Cardiac ventricle fibroblast (primary cell): Measurements from ENCODE around the gene AGO3. TPM values are rescaled to one million over a fixed set of nuclear protein-coding genes. Genes with fewer than 3 reads are reported as not detected.

ENCODE experiments used
- total RNA-seq: library from RNA; depleted of rRNA; stranded (reverse); fragments of >200 nt; gene quantifications from 2 replicates; pipeline ENCODE4 v1.2.3, GENCODE V29; 2015

The AGO3 gene
- total RNA-seq: 9.1 and 10.9 TPM in 2 replicates

DNA sequence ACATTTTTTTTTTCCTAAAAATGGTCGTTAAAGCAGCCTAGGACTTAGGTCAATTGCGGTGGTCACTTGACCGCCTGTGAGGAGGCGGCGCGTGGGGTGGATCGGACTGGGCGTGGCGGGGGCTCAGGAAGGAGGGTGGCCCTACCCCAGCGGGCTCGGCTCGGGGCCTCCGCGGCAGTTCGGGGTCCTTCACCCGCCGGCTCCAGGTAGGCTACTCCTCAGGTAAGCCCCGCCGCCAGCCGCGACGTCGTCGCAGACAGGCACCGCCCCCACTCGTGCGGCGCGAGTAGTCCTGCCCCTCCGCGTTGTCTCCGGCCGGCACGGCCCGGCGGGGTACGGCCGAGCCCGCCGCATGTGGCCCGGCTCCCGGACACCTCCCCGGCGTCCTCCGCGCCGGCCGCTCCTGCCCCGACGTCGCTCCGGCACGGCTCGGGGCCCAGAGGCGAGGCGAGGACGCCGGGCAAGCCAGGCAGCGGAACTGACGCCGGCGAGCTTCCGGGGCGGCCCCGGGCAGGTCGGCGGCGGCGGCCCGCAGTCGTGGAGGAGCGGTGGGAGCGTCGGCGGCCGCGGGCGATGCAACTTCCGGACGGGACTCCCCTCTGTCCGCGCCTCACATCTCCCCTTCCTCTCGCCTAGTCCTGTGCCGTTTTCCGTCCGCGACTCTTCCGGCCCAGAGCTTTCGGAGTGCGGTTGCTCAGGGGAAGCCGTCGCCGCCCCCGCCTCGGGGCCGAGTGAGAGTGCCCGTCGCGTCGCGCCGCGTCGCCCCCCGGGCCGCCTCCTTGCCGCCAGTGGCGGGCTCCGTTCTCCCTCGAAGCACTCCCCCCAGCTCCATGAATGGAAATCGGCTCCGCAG lies at the start of gene AGO3:
AGO3 (plus strand) TSS at position 513 of the 853 bp plus-strand sequence; CDS start at position 835, 322 bp downstream.

DNA sequence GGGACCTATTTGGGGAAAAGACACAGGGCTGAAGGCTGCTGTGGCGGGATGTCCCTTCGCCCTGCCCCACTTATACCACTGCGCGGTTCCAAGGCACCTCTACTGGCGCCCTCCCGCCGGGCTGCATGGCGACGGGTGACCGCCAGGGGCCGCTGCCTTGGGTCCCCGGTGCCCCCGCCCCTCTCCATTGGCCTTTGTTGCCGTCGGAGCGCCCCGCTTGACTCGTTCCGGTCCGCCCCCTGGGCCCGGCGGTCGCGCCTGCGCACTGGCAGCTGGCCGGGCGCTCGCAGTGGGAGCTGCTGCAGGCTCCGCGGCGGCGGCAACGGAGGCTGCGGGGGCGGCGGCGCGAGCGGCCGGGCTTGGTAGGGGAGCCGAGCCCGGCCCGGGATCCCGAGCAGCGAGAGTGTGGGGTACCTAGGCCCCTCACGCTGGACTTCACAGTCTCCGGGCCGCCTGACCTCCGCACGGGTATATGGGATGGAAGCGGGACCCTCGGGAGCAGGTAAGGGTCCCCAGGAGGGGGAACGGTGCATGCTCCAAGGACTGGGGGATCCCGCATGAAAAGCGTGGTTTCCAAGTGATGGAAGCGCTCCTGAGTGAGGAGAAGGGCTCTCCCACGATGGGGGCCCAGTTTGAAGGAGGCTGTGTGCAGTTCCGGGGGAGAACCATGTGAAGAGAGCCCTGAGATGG lies 47.8 kb upstream of the AGO3 start, which contains the start of gene AGO1:
AGO1 (plus strand) TSS at position 265 of the 690 bp plus-strand sequence; CDS start at position 478, 213 bp downstream.

GRCh38 chr1:36083635-36084496 lies 153.0 kb downstream of the AGO3 start, which contains the start of gene TEKT2:
Gene TEKT2, plus strand, starts transcription at chr1:36084094. Its CDS starts 828 bp downstream, at chr1:36084922.

DNA sequence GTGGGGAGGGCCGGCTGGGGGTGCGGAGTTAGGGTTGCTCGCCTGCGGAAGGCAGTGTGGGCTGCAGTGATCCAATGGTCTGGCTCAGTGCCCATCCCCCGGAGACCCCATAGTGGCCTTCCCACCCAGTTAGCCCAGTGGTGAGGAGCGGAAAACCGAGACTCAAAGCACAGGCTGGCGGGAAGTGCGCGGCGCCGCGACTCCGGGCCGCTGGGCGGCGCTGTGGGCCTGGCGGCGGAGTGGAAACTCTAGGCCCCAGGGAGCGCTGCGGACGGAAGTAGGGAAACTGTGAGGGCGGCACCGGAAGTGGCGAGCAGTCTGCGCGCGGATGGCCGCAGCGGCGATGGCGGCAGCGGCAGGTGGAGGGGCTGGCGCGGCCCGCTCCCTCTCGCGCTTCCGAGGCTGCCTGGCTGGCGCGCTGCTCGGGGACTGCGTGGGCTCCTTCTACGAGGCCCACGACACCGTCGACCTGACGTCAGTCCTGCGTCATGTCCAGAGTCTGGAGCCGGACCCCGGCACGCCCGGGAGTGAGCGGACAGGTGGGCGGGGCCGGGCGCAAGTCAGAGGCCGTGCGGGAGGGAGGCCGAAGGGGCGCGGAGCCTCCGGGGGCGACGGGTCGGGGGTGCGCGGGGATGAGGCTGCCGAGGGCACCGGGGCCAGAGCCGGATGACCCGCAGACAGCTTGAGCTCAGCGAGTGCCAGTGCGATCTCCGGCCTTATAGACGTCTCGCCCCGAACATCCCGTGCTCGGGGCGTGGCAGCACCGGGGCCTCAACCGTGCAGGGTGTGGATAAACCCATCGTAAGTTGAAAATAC lies 157.9 kb downstream of the AGO3 start, which contains the start of gene ADPRS:
ADPRS (plus strand) TSS at position 316 of the 816 bp plus-strand sequence; CDS start at position 329, 13 bp downstream.

Other genes with a start within 250 kb of the AGO3 start
- gene C1orf216, start 212.2 kb upstream of the AGO3 start, total RNA-seq: 18.2 and 21.0 TPM in 2 replicates
- gene CLSPN, start 161.1 kb upstream of the AGO3 start, total RNA-seq: 0.37 and 2.8 TPM in 2 replicates
- 4.1 and 4.2 TPM in 2 replicates for gene AGO4, start 123.1 kb upstream of the AGO3 start, total RNA-seq
- 9.4 and 13.6 TPM in 2 replicates for gene AGO1, start 47.9 kb upstream of the AGO3 start, total RNA-seq
- gene TEKT2, start 153.0 kb downstream of the AGO3 start, total RNA-seq: not detected in 2 replicates
- gene ADPRS, start 157.8 kb downstream of the AGO3 start, total RNA-seq: 28.8 and 32.7 TPM in 2 replicates
- 1.8 and 2.5 TPM in 2 replicates for gene COL8A2, start 194.1 kb downstream of the AGO3 start, total RNA-seq
- 53.1 and 59.2 TPM in 2 replicates for gene TRAPPC3, start 218.4 kb downstream of the AGO3 start, total RNA-seq
- 98.2 and 104 TPM in 2 replicates for gene MAP7D1, start 225.1 kb downstream of the AGO3 start, total RNA-seq